ENCODE data around the gene NCL. TPM values are rescaled to one million over a fixed set of nuclear protein-coding genes. Genes with fewer than 3 reads are reported as not detected.
A peak's percentile ranks its signal among the peaks of the same experiment; 100 is the strongest.

The NCL gene
- total RNA-seq, 6 experiments from 2014 or later, result 503 to 649 (median 589) TPM

GRCh38 chr2:231413921-231414476 lies 50.3 kb downstream of the NCL start:
- peaks cover 20% of the 10 kb centered on the region for H3K4me1 Mint-ChIP-seq (ENCODE audit: low read depth)
- H3K27ac Mint-ChIP-seq, result no peak overlapping the region
- peaks cover 8% of the 10 kb centered on the region for H3K9me3 Mint-ChIP-seq
- TF ChIP-seq CTCF (IDR thresholded peaks at IDR 0.05), result no peak
- peaks cover 5% of the 10 kb centered on the region; the same call in 1 of the 2 replicates for H3K36me3 Mint-ChIP-seq (ENCODE audit: low read depth)
- no peak overlapping the region for H3K4me3 Mint-ChIP-seq
- no peak for DNase-seq
- H3K27me3 Mint-ChIP-seq (ENCODE audit: insufficient read depth), result no peaks in the 10 kb centered on the region; the same call in 1 of the 2 replicates

DNA sequence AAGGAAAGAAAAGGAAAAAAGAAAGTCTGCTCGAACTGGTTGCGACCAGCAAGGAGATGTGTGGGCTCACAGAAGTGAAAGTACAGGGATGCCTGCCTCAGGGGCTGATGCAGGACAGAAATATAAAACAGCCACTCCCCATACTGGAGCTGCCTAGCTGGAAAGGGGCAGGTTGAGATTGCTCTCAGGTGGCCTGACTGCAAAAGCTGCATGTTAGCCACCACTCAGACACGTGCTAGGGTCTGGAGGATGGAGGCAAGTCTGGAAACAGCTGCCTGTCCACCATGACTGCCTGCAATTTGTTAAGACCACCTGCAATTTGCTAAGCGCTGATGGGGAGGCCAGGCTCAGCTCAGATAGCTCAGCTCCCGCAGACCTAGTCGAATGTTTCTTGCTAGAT lies 50.8 kb downstream of the NCL start:
- TF ChIP-seq CTCF (IDR thresholded peaks at IDR 0.05), result no peak
- no peak overlapping the region for H3K27ac Mint-ChIP-seq
- H3K27me3 Mint-ChIP-seq (ENCODE audit: insufficient read depth), result no peaks in the 10 kb centered on the region; the same call in 1 of the 2 replicates
- no peak overlapping the region for H3K4me3 Mint-ChIP-seq
- H3K36me3 Mint-ChIP-seq (ENCODE audit: low read depth), result peaks cover 5% of the 10 kb centered on the region; the same call in 1 of the 2 replicates
- H3K9me3 Mint-ChIP-seq, result peaks cover 8% of the 10 kb centered on the region
- peaks cover 20% of the 10 kb centered on the region for H3K4me1 Mint-ChIP-seq (ENCODE audit: low read depth)
- no peak for DNase-seq

- Mint-ChIP-seq H3K4me3 (peak overlapping the region; percentile 76), H3K27ac (peak overlapping the region; percentile 6; the same call in 1 of the 2 replicates), H3K4me1 (ENCODE audit: low read depth) (peaks cover 20% of the 10 kb centered on the region), H3K36me3 (ENCODE audit: low read depth) (peaks cover 5% of the 10 kb centered on the region; the same call in 1 of the 2 replicates), H3K9me3 (peaks cover 8% of the 10 kb centered on the region), H3K27me3 (ENCODE audit: insufficient read depth) (no peaks in the 10 kb centered on the region; the same call in 1 of the 2 replicates)
- peak; percentile 65 for TF ChIP-seq CTCF (IDR thresholded peaks at IDR 0.05)
- no peak for DNase-seq
Observed at GRCh38 chr2:231412618-231412963, 51.7 kb downstream of the NCL start.

DNA sequence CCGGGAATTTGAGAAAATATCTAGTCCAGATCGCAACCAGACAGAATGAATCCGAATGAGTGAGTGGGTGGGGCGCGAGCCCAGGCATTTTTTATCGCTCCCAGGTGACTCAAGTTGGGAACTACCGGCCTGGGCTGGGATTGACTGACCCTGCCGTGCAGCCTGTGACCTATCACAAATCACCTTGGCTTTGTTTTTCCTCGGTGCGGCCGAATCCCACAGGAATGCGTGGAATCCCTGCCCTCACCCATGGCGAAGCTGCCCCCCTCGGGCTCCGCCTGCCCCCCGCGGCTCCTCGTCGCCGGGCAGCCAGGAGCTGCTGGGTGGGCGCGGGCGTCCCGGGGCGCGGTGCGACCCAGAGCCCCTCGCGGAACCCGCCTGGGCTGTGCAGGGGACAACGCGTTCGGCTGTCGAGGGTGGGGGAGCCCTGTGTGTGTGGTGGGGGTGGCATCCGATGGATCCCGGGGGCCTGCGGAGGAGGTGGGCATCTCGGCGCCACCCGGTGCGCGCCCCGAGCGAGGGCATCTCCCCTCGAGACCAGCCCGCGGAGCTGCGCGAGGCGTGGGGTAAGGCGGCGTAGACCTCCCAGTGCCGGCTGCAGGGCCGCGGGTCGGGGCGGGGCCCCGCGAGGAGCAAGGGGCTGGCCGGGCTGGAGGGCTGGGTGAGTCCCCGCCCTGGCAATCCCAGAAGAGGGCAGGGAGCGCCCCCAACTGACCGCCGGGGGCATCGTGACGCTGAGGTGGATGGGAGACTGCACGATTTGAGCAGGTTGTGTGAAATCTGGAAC lies 52.3 kb downstream of the NCL start:
- TF ChIP-seq CTCF (IDR thresholded peaks at IDR 0.05), result peak; percentile 91
- Mint-ChIP-seq H3K4me3 (peak overlapping the region; percentile 84), H3K27me3 (ENCODE audit: insufficient read depth) (no peaks in the 10 kb centered on the region; the same call in 1 of the 2 replicates), H3K36me3 (ENCODE audit: low read depth) (peaks cover 5% of the 10 kb centered on the region; the same call in 1 of the 2 replicates), H3K27ac (peak overlapping the region; percentile 61; the same call in 1 of the 2 replicates), H3K4me1 (ENCODE audit: low read depth) (peaks cover 22% of the 10 kb centered on the region), H3K9me3 (peaks cover 8% of the 10 kb centered on the region)
- DNase-seq, result peak; percentile 80

- H3K36me3 Mint-ChIP-seq (ENCODE audit: low read depth), result peaks cover 5% of the 10 kb centered on the region; the same call in 1 of the 2 replicates
- no peak for TF ChIP-seq CTCF (IDR thresholded peaks at IDR 0.05)
- H3K27me3 Mint-ChIP-seq (ENCODE audit: insufficient read depth), result no peaks in the 10 kb centered on the region; the same call in 1 of the 2 replicates
- peaks cover 8% of the 10 kb centered on the region for H3K9me3 Mint-ChIP-seq
- peaks cover 30% of the 10 kb centered on the region for H3K4me1 Mint-ChIP-seq (ENCODE audit: low read depth)
- no peak for DNase-seq
- H3K4me3 Mint-ChIP-seq, result peak overlapping the region; percentile 84
- H3K27ac Mint-ChIP-seq, result peak overlapping the region; percentile 61; the same call in 1 of the 2 replicates
Observed at GRCh38 chr2:231411237-231411636, 53.0 kb downstream of the NCL start.

Measured in HFFc6 (cell line).